GM10248 (cell line): ENCODE data around the gene HEMK1.
A peak's percentile ranks its signal among the peaks of the same experiment; 100 is the strongest.

Experiments
- CTCF ChIA-PET: fragments of 300-600 bp; sonication (Branson Sonifier 250); formaldehyde crosslinking; extraction: SDS; loops from one replicate; lab custom pipeline; 2021; ENCODE audit warnings: antibody characterized with exemption; lab: Yijun Ruan, JAX
- POLR2A ChIA-PET: fragments of 350-650 bp; sonication (Branson Sonifier 250); formaldehyde crosslinking; extraction: SDS; loops from one replicate; lab custom pipeline; 2020; ENCODE audit warnings: antibody characterized with exemption; lab: Yijun Ruan, JAX
- DNase-seq: peaks from one replicate; pipeline ENCODE4 v3.0.0; 2012; ENCODE audit errors: extremely low spot score
- TF ChIP-seq, protein P1 (sequence below): IDR thresholded peaks from 2 replicates; pipeline ENCODE4 v1.5.1; 2012; ENCODE audit warnings: mild to moderate bottlenecking, low read depth; ENCODE audit errors: extremely low read depth, missing control alignments, control extremely low read depth

The HEMK1 gene

DNA sequence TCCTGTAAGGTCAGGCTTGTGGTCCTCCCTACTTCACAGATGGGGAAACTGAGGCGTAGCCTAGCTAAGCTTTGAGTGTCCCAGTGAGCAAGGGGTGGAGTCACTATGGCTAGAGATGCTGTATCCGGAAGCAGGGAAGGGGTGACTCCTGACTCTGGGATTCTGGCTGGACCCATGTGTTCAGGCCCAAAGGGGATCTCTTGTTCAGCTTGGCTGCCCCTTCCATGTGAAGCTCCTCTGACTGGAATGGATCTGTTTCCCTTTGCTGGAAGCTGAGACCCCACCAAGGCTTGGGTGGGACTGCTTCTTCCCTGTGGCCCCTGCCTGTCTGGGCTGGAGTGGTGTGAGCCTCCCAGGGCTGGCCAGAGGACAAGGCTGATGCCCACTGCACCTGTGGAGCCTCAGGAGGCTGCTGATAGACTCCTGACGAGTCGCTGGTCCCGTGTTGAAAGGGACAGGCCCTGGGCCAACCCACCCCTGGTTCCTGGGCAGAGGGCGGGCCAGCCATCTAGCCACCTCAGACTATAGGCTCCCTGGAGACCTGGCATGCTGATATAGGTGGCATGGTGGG is 48.7 kb downstream of the HEMK1 start:
- no peak for DNase-seq
- CTCF ChIA-PET, result interaction anchor here (1.5 to 17.5 kb wide), 7 partner anchors 10 to 772 kb away, joined by 3 to 419 read pairs (median 202); partner anchors contain the start of gene HEMK1
- POLR2A ChIA-PET, result no interaction called here
- TF ChIP-seq, protein P1, sequence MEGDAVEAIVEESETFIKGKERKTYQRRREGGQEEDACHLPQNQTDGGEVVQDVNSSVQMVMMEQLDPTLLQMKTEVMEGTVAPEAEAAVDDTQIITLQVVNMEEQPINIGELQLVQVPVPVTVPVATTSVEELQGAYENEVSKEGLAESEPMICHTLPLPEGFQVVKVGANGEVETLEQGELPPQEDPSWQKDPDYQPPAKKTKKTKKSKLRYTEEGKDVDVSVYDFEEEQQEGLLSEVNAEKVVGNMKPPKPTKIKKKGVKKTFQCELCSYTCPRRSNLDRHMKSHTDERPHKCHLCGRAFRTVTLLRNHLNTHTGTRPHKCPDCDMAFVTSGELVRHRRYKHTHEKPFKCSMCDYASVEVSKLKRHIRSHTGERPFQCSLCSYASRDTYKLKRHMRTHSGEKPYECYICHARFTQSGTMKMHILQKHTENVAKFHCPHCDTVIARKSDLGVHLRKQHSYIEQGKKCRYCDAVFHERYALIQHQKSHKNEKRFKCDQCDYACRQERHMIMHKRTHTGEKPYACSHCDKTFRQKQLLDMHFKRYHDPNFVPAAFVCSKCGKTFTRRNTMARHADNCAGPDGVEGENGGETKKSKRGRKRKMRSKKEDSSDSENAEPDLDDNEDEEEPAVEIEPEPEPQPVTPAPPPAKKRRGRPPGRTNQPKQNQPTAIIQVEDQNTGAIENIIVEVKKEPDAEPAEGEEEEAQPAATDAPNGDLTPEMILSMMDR, result no peak

DNA sequence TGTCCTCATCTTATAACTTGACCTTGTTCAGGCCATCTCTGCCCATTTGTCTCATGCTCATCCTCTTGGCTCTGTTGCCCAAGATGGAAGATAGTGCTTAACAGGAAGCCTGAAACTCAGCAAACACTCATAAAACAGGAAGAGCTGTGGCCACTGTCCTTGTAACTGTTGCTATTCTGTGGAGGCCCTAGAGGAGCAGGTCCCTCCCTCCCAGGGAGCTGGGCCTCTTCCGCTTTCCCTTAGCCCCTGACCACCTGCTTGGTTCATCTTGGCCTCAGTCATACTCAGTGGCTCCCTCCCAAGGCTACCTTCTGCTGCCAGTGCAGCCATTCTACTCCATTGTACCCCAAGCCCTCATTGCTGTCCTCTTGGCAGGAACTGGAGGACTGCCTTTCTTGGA is 51.1 kb downstream of the HEMK1 start:
- TF ChIP-seq, protein P1, result no peak
- ChIA-PET CTCF (interaction anchor here (1.4 to 18.4 kb wide), 6 partner anchors 6 to 751 kb away, joined by 5 to 419 read pairs (median 221); partner anchors contain the start of genes CISH, HEMK1 and MAPKAPK3), POLR2A (no interaction called here)
- no peak for DNase-seq

DNA sequence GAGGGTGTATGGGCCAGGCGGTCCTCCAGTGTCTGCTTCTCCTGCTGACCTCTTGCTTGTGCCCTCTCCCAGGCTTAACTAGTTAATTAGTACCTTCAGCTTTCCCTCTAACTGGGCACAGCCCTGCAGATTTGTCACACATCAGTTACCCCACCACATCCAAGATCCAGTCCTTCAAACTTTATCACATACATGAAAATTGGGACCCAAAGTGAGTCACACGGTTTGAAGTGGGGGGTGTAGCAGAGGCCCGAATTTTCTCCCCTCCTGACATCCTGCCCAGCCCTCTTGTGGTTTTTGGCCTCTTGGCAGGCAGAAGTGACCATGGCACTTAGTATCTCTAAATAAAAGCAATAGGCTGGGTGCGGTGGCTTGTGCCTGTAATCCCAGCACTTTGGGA is 51.5 kb downstream of the HEMK1 start:
- CTCF ChIA-PET, result interaction anchor here (12.8 to 18.4 kb wide), 5 partner anchors 6 to 44 kb away, joined by 202 to 419 read pairs (median 240); partner anchors contain the start of genes CISH, HEMK1 and MAPKAPK3
- POLR2A ChIA-PET, result no interaction called here
- DNase-seq, result no peak
- TF ChIP-seq, protein P1, result no peak

DNA sequence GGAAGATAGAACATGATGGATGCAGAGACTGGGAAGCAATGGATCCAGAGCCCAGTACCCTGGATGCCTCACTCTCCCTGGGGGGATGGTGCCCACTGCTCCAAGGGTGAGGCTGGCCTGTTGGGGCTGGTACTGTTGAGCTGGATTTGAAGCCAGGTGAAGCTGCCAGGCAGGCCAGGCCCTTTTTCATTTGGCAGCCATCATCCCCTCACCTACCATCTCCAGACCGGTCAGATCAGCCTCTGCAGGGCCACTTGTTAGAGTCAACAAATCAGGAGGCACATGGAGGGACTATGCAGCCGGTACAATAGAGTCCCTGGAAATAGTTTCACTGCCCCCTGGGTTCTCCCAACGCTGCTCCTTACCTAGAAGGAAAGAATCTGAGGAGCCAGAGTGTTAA is 53.6 kb downstream of the HEMK1 start:
- POLR2A ChIA-PET, result no interaction called here
- CTCF ChIA-PET, result interaction anchor here (1.1 to 18.4 kb wide), 5 partner anchors 8 to 749 kb away, joined by 3 to 419 read pairs (median 8); partner anchors contain the start of genes CISH, HEMK1 and MAPKAPK3
- TF ChIP-seq, protein P1, result no peak
- DNase-seq, result no peak

DNA sequence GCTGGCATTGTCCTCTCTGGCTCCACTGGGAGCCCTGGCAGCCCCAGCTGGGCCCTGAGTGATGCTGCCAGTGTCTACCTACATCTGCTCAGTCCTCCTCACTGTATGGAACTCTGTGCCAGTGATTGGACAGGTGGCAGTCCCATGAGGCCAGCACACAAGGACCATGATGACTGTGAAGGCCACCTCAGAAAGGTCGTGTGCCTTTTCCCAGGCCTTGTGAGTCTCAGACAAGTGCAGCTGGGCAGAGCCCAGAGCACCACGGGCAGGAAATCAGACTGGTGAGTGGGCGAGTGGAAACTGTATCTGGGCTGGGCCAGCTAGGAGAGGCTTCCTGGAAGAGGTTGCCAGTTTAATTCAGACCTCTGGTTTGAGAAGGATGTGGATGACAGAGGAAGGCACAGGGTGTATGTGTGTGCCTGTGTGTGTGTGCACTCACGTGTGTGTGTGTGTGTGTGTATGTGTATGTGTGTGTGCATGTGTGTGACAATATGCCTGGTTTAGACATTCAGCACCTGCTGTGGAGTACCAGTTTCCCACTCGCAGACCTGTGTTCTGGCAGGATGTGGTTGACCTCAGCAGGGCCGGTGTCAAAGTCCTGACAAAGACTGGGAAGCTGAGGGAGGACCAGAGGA is 54.6 kb downstream of the HEMK1 start:
- ChIA-PET CTCF (interaction anchor here (1.3 to 18.4 kb wide), 2 partner anchors 10 kb away, joined by 4 to 202 read pairs; partner anchors contain the start of genes CISH and MAPKAPK3), POLR2A (no interaction called here)
- TF ChIP-seq, protein P1, result no peak
- peak; percentile 32 for DNase-seq

DNA sequence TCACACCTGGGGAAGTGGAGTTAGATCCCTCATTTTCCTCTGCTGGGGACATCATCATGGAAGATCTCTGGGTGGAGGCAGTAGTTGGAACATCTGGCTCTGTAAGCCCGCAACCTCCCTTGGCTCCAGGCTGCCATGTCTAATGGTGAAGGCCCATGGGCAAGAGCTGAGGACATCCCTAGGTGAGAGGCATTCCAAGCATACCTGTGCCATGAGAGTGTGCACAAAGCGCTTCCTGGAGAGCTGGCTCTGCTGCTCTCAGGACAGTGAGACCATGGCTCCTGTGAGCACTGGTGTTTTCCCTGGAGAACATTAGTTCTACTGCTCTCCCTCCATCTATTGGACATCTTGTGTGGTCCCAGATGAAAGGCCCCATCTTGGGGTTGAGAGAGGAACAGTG is 55.3 kb downstream of the HEMK1 start:
- CTCF ChIA-PET, result interaction anchor here (1.3 to 18.4 kb wide), 2 partner anchors 9 to 10 kb away, joined by 4 to 202 read pairs; partner anchors contain the start of genes CISH and MAPKAPK3
- DNase-seq, result no peak
- POLR2A ChIA-PET, result no interaction called here
- TF ChIP-seq, protein P1, result no peak
